Progenitor cell of endocrine pancreas (in vitro differentiated cells): Measurements from ENCODE around the gene KCNC1. TPM values are rescaled to one million over a fixed set of nuclear protein-coding genes. Genes with fewer than 3 reads are reported as not detected.

ENCODE experiments used
- DNase-seq: peaks from one replicate; pipeline ENCODE4 v3.0.0; 2021; ENCODE audit warnings: low spot score; ENCODE audit not compliant: unreplicated experiment
- H3K27ac Mint-ChIP-seq: 2 replicates; pipeline ENCODE4 v1.8.0; 2021; ENCODE audit warnings: mild to moderate bottlenecking, moderate library complexity, mixed read lengths
- H3K27me3 Mint-ChIP-seq: 2 replicates; pipeline ENCODE4 v1.8.0; 2021; ENCODE audit warnings: mixed read lengths
- H3K36me3 Mint-ChIP-seq: 2 replicates; pipeline ENCODE4 v1.8.0; 2022; ENCODE audit warnings: mixed read lengths; ENCODE audit not compliant: insufficient read depth
- H3K4me1 Mint-ChIP-seq: 2 replicates; pipeline ENCODE4 v1.8.0; 2021; ENCODE audit warnings: low read depth, mixed read lengths
- H3K4me3 Mint-ChIP-seq: 2 replicates; pipeline ENCODE4 v1.8.0; 2021; ENCODE audit warnings: low read depth, mild to moderate bottlenecking, moderate library complexity, mixed read lengths
- H3K9me3 Mint-ChIP-seq: 2 replicates; pipeline ENCODE4 v1.8.0; 2021; ENCODE audit warnings: low read depth, mixed read lengths
- CTCF ChIP-seq: fragments of 200-600 bp; sonication (generic); IDR thresholded peaks from one replicate; pipeline ENCODE4 v1.5.0; 2021; ENCODE audit warnings: antibody characterized with exemption, mild to moderate bottlenecking; ENCODE audit not compliant: unreplicated experiment
- total RNA-seq: library from RNA; stranded (reverse); gene quantifications from 2 replicates; pipeline ENCODE4 v1.2.1, GENCODE V29; 2021

KCNC1 gene
- total RNA-seq, 1 donor from 2014 or later, result 0.67 TPM

- TF ChIP-seq CTCF, result no peak
- H3K27ac Mint-ChIP-seq, result no peak overlapping the region
- H3K27me3 Mint-ChIP-seq, result peaks cover 42% of the 10 kb centered on the region
- H3K36me3 Mint-ChIP-seq, result no peaks in the 10 kb centered on the region
- H3K9me3 Mint-ChIP-seq, result no peaks in the 10 kb centered on the region
- H3K4me1 Mint-ChIP-seq, result peaks cover 11% of the 10 kb centered on the region
- no peak for DNase-seq
- no peak overlapping the region for H3K4me3 Mint-ChIP-seq
These were observed 17.0 kb downstream of the KCNC1 start for GRCh38 chr11:17751558-17751957.

- Mint-ChIP-seq H3K9me3 (no peaks in the 10 kb centered on the region), H3K4me1 (peaks cover 11% of the 10 kb centered on the region), H3K27me3 (peaks cover 43% of the 10 kb centered on the region)
These were observed 17.6 kb downstream of the KCNC1 start for GRCh38 chr11:17752144-17752543.

GRCh38 chr11:17753153-17753552, 18.6 kb downstream of the KCNC1 start:
- DNase-seq, result no peak
- Mint-ChIP-seq H3K27ac (no peak overlapping the region), H3K4me1 (peaks cover 11% of the 10 kb centered on the region), H3K27me3 (peaks cover 41% of the 10 kb centered on the region), H3K4me3 (no peak overlapping the region), H3K9me3 (no peaks in the 10 kb centered on the region), H3K36me3 (no peaks in the 10 kb centered on the region)
- TF ChIP-seq CTCF, result no peak

More at GRCh38 chr11:17752144-17752543, 17.6 kb downstream of the KCNC1 start:
- Mint-ChIP-seq H3K36me3 (no peaks in the 10 kb centered on the region), H3K4me3 (no peak overlapping the region), H3K27ac (no peak overlapping the region)
- no peak for TF ChIP-seq CTCF
- DNase-seq, result no peak

- no peak for DNase-seq
- no peaks in the 10 kb centered on the region for H3K36me3 Mint-ChIP-seq
- peaks cover 11% of the 10 kb centered on the region for H3K4me1 Mint-ChIP-seq
- no peaks in the 10 kb centered on the region for H3K9me3 Mint-ChIP-seq
- no peak overlapping the region for H3K27ac Mint-ChIP-seq
- H3K27me3 Mint-ChIP-seq, result peaks cover 44% of the 10 kb centered on the region
- no peak overlapping the region for H3K4me3 Mint-ChIP-seq
- TF ChIP-seq CTCF, result no peak
These were observed 19.1 kb downstream of the KCNC1 start for GRCh38 chr11:17753641-17754040.

GRCh38 chr11:17755891-17756290, 21.3 kb downstream of the KCNC1 start:
- Mint-ChIP-seq H3K27me3 (peaks cover 51% of the 10 kb centered on the region), H3K27ac (no peak overlapping the region), H3K9me3 (no peaks in the 10 kb centered on the region)

More at GRCh38 chr11:17755891-17756290, 21.3 kb downstream of the KCNC1 start:
- H3K4me3 Mint-ChIP-seq, result no peak overlapping the region
- TF ChIP-seq CTCF, result no peak
- peaks cover 11% of the 10 kb centered on the region for H3K4me1 Mint-ChIP-seq
- no peaks in the 10 kb centered on the region for H3K36me3 Mint-ChIP-seq
- no peak for DNase-seq
